ENCODE measurements around the gene GNAO1. TPM values are rescaled to one million over a fixed set of nuclear protein-coding genes. Genes with fewer than 3 reads are reported as not detected.

The GNAO1 gene
- total RNA-seq, 1 experiment from 2014 or later, result 0.10 TPM

- DNase-seq (ENCODE audit: extremely low read depth, low read depth), result no peak
These were observed 137.2 kb downstream of the GNAO1 start for GRCh38 chr16:56328276-56329022.

GRCh38 chr16:56329887-56330286 is 138.6 kb downstream of the GNAO1 start:
- DNase-seq (ENCODE audit: extremely low read depth, low read depth), result no peak

- DNase-seq (ENCODE audit: extremely low read depth, low read depth), result no peak
These were observed 139.2 kb downstream of the GNAO1 start for GRCh38 chr16:56330476-56330875.

GRCh38 chr16:56331399-56331798 is 140.1 kb downstream of the GNAO1 start:
- DNase-seq (ENCODE audit: extremely low read depth, low read depth), result no peak

GRCh38 chr16:56331915-56332314 is 140.6 kb downstream of the GNAO1 start:
- no peak for DNase-seq (ENCODE audit: extremely low read depth, low read depth)

- DNase-seq (ENCODE audit: extremely low read depth, low read depth), result peak; percentile 88
These were observed 141.3 kb downstream of the GNAO1 start for GRCh38 chr16:56332464-56333079.

GRCh38 chr16:56334761-56335160 is 143.5 kb downstream of the GNAO1 start:
- DNase-seq (ENCODE audit: extremely low read depth, low read depth), result no peak

GRCh38 chr16:56336071-56336688 is 144.9 kb downstream of the GNAO1 start:
- DNase-seq (ENCODE audit: extremely low read depth, low read depth), result no peak

- no peak for DNase-seq (ENCODE audit: extremely low read depth, low read depth)
These were observed 145.4 kb downstream of the GNAO1 start for GRCh38 chr16:56336711-56337110.

GRCh38 chr16:56337131-56337857 is 146.0 kb downstream of the GNAO1 start:
- DNase-seq (ENCODE audit: extremely low read depth, low read depth), result no peak

GRCh38 chr16:56337858-56338325 is 146.6 kb downstream of the GNAO1 start:
- DNase-seq (ENCODE audit: extremely low read depth, low read depth), result no peak

GRCh38 chr16:56338566-56339318 is 147.5 kb downstream of the GNAO1 start:
- DNase-seq (ENCODE audit: extremely low read depth, low read depth), result no peak

- no peak for DNase-seq (ENCODE audit: extremely low read depth, low read depth)
These were observed 148.3 kb downstream of the GNAO1 start for GRCh38 chr16:56339431-56340195.

- no peak for DNase-seq (ENCODE audit: extremely low read depth, low read depth)
These were observed 149.1 kb downstream of the GNAO1 start for GRCh38 chr16:56340416-56340815.

GRCh38 chr16:56340864-56341365 is 149.6 kb downstream of the GNAO1 start:
- no peak for DNase-seq (ENCODE audit: extremely low read depth, low read depth)

- DNase-seq (ENCODE audit: extremely low read depth, low read depth), result no peak
These were observed 150.5 kb downstream of the GNAO1 start for GRCh38 chr16:56341656-56342399.

GRCh38 chr16:56343661-56344517 is 152.6 kb downstream of the GNAO1 start:
- no peak for DNase-seq (ENCODE audit: extremely low read depth, low read depth)
